GM12878 (cell line): ENCODE data around the gene BTBD9. TPM values are rescaled to one million over a fixed set of nuclear protein-coding genes. Genes with fewer than 3 reads are reported as not detected.

ENCODE experiments used
- ATAC-seq: fragments of 200-7000 bp; cut with Tn5 transposase; 3 replicates; pipeline ENCODE4 v1.9.1; 2020; ENCODE audit warnings: mild to moderate bottlenecking, moderate library complexity
- BruUV-seq: library from RNA; stranded (reverse); fragments of 400-500 nt; replicated peaks from 2 replicates; lab custom pipeline; 2021; lab: Mats Ljungman, UMichigan
- CTCF ChIA-PET: fragments of 300-600 bp; sonication (Branson Sonifier 250); formaldehyde crosslinking; extraction: SDS; loops from one replicate; lab custom pipeline; 2021; ENCODE audit warnings: inconsistent platforms; lab: Yijun Ruan, JAX
- POLR2A ChIA-PET: fragments of 350-600 bp; formaldehyde crosslinking; extraction: SDS; loops from one replicate; lab custom pipeline; 2021; ENCODE audit warnings: inconsistent platforms; lab: Charles Lee
- RAD21 ChIA-PET: fragments of 300-600 bp; sonication (Branson Sonifier 250); formaldehyde crosslinking; loops from one replicate; lab custom pipeline; 2023; ENCODE audit warnings: antibody characterized with exemption; ENCODE audit not compliant: unreplicated experiment; lab: Charles Lee
- SMC1A ChIA-PET: fragments of 300-600 bp; sonication (Branson Sonifier 250); formaldehyde crosslinking; loops from one replicate; lab custom pipeline; 2023; ENCODE audit not compliant: unreplicated experiment, uncharacterized antibody; lab: Charles Lee
- DNase-seq: peaks from one replicate; pipeline ENCODE4 v3.0.0-alpha.2; 2011; ENCODE audit warnings: low read depth, low spot score
- FAIRE-seq: peaks from 3 replicates; lab custom pipeline; 2011; peaks lifted over from hg19 to GRCh38; lab: Jason Lieb, UNC
- H2AFZ ChIP-seq: 2 replicates; pipeline ENCODE4 v1.6.0; 2011; ENCODE audit warnings: low read depth, low read length, control low read depth; ENCODE audit not compliant: control insufficient read depth
- H3K27ac ChIP-seq: 2 replicates; pipeline ENCODE4 v1.5.1; 2011; ENCODE audit warnings: control low read depth; ENCODE audit not compliant: control insufficient read depth, insufficient read depth
- H3K27me3 ChIP-seq, 2 experiments: replicated peaks in 1 of 2; 2 replicates each; pipeline versions ENCODE4 v1.6.0 to v1.6.1; 2011; ENCODE audit warnings: low read length in 1 of 2; ENCODE audit not compliant: control insufficient read depth in 2 of 2, insufficient read depth in 2 of 2
- H3K36me3 ChIP-seq, 2 experiments: 2 replicates each; pipeline ENCODE4 v1.5.1; 2011; ENCODE audit warnings: low read length in 1 of 2; ENCODE audit not compliant: control insufficient read depth in 2 of 2, insufficient read depth in 2 of 2
- H3K4me1 ChIP-seq: 2 replicates; pipeline ENCODE4 v1.6.1; 2011; ENCODE audit warnings: mild to moderate bottlenecking, low read length, moderate library complexity, mixed read lengths; ENCODE audit not compliant: control insufficient read depth, insufficient read depth
- H3K4me2 ChIP-seq: 2 replicates; pipeline ENCODE4 v1.6.0; 2011; ENCODE audit warnings: control low read depth; ENCODE audit not compliant: control insufficient read depth, insufficient read depth
- H3K4me3 ChIP-seq: fragments of 200-600 bp; sonication (generic); 2 replicates; pipeline ENCODE4 v1.5.1; 2016
- H3K79me2 ChIP-seq: 2 replicates; pipeline ENCODE4 v1.6.0; 2011; ENCODE audit warnings: low read length; ENCODE audit not compliant: control insufficient read depth, insufficient read depth
- H3K9ac ChIP-seq: 2 replicates; pipeline ENCODE4 v1.8.0; 2011; ENCODE audit warnings: low read length, control low read depth, mixed read lengths; ENCODE audit not compliant: control insufficient read depth, insufficient read depth
- H3K9me3 ChIP-seq: replicated peaks from 3 replicates; pipeline ENCODE4 v1.5.1; 2011; ENCODE audit warnings: mild to moderate bottlenecking, low read length; ENCODE audit not compliant: control insufficient read depth, insufficient read depth
- H4K20me1 ChIP-seq: 2 replicates; pipeline ENCODE4 v1.6.0; 2011; ENCODE audit not compliant: control insufficient read depth, insufficient read depth
- EED ChIP-seq: sonication (generic); IDR thresholded peaks from 2 replicates; pipeline ENCODE4 v1.6.1; 2016; ENCODE audit warnings: antibody characterized with exemption, low read depth
- FOXM1 ChIP-seq: IDR thresholded peaks from 2 replicates; pipeline ENCODE4 v1.6.1; 2012; ENCODE audit warnings: low read depth, mild to moderate bottlenecking, inconsistent platforms, low read length, moderate library complexity
- NFYA ChIP-seq: IDR thresholded peaks from 2 replicates; pipeline ENCODE4 v1.6.1; 2011; ENCODE audit warnings: low read depth, mild to moderate bottlenecking, low read length, improper control_type of control experiment, borderline replicate concordance
- PAX5 ChIP-seq: IDR thresholded peaks from 2 replicates; pipeline ENCODE4 v1.6.1; 2011; ENCODE audit warnings: low read depth, low read length, borderline replicate concordance
- RELA ChIP-seq: fragments of 450-650 bp; IDR thresholded peaks from 2 replicates; pipeline ENCODE4 v1.8.0; 2014; ENCODE audit warnings: borderline replicate concordance; ENCODE audit not compliant: partially characterized antibody
- SP1 ChIP-seq: IDR thresholded peaks from one replicate; pipeline ENCODE4 v1.6.1; 2011; ENCODE audit warnings: low read depth, low read length
- ZNF274 ChIP-seq: IDR thresholded peaks from one replicate; pipeline ENCODE4 v1.8.0; 2011; ENCODE audit not compliant: insufficient read length, insufficient read depth
- ZZZ3 ChIP-seq: IDR thresholded peaks from 2 replicates; pipeline ENCODE4 v1.6.1; 2011; ENCODE audit warnings: low read depth; ENCODE audit not compliant: control insufficient read depth, insufficient read length
- WGBS: methylation state at CpG from one replicate; pipeline ENCODE4 v1.1.6; 2016; ENCODE audit warnings: low lambda C conversion rate; ENCODE audit not compliant: insufficient replicate concordance, insufficient coverage; ENCODE audit errors: missing lambda C conversion rate; 5-methylcytosine and 5-hydroxymethylcytosine counted together
- in situ Hi-C: fragments of 300-500 bp; cut with MboI; formaldehyde crosslinking; loops from 9 replicates; pipeline ENCODE4 v1.14.3; 2018; ENCODE audit warnings: mixed read lengths
- intact Hi-C: fragments of 100-400 bp; cut with micrococcal nuclease; formaldehyde crosslinking; loops from one replicate; pipeline ENCODE4 v1.14.2; 2022; ENCODE audit not compliant: unreplicated experiment
- polyA plus RNA-seq, 11 experiments: library from polyadenylated mRNA; depleted of rRNA in 4 of 11; unstranded in 6 of 11; stranded (reverse) in 5 of 11; fragments of >200 nt; fragmentation: Nextera tagmentation in 4 of 11; fragmentation: Illumina TruSeq in 1 of 11; extraction: Ambion mirVana in 4 of 11; extraction: Trizol in 1 of 11; gene quantifications; 1 replicate in 1 of 11; 2 replicates in 10 of 11; pipeline versions ENCODE4 v1.2.1 to v1.2.3, GENCODE V29; 2011 to 2016; ENCODE audit warnings: inconsistent platforms in 2 of 11, missing spikeins in 2 of 11, low read depth in 1 of 11
- total RNA-seq, 4 experiments: library from RNA; depleted of rRNA in 3 of 4; stranded (reverse); fragments of >200 nt in 3 of 4; fragmentation: Illumina TruSeq in 1 of 4; extraction: Trizol in 1 of 4; gene quantifications; 2 replicates each; pipeline versions ENCODE4 v1.2.1 to v1.2.3, GENCODE V29; 2013 to 2021
- TF ChIP-seq, protein P1 (sequence below): fragments of 450-650 bp; formaldehyde crosslinking; IDR thresholded peaks from 2 replicates; pipeline ENCODE4 v1.4.0; 2020; ENCODE audit warnings: mild to moderate bottlenecking, moderate library complexity
- TF ChIP-seq, protein P2 (sequence below): fragments of 450-650 bp; IDR thresholded peaks from 2 replicates; pipeline ENCODE4 v1.6.1; 2018; ENCODE audit warnings: borderline replicate concordance, mild to moderate bottlenecking; ENCODE audit not compliant: partially characterized antibody
- TF ChIP-seq, protein P3 (sequence below): IDR thresholded peaks from 2 replicates; pipeline ENCODE4 v1.6.1; 2012; ENCODE audit warnings: mild to moderate bottlenecking, low read depth, low read length

The BTBD9 gene
- total and polyA plus RNA-seq, 10 of the 15 experiments (the other 5 are each of a cell fraction or from before 2014, with no cell fraction given), result 0.22 to 8.6 (median 4.6) TPM

DNA sequence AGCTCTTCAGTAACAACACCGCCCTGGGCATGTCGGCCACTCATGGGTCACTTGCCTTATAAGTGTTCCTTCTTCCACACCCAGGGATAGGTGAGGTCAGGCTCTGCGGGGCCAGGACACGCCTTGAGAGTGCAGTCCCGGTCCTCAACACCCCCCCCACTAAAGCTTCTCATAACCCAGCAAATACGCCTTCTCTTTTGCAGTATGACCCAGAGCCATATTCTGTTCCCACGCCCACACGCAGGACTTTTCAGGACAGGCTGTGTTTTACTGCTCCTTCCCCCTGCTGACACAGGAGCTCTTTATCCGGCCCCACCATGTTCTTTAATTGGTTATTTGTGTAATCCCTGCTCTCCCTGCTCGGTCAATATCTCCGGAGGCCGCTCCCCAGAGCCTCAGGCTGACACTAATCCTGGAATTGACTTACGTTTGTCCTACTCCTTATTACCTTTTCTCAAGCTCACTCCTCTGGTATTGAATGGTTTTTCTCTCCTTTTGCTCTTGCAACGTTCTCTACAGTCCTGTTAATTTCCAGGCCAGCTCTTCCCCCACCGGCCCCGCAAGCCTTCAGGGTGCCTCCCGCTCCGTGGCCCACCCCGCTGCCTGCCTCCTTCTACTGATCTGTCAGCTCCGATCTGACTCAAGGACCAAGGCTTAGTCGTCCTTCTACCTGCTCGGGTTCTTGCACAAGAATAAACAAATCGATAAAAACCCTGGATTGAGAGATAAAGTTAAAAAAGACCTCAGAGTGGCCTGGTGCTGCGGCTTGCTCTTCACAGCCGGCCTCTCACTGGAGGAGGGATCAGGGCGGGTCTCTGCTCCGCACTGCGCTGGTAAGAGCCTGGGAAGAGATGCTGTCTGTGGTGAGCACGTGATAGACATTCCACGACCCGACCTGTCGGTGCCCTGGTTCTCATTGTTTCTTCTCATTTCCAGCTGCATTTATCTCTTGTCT lies 462.7 kb downstream of the BTBD9 start (continued):
- TF ChIP-seq, protein P1, sequence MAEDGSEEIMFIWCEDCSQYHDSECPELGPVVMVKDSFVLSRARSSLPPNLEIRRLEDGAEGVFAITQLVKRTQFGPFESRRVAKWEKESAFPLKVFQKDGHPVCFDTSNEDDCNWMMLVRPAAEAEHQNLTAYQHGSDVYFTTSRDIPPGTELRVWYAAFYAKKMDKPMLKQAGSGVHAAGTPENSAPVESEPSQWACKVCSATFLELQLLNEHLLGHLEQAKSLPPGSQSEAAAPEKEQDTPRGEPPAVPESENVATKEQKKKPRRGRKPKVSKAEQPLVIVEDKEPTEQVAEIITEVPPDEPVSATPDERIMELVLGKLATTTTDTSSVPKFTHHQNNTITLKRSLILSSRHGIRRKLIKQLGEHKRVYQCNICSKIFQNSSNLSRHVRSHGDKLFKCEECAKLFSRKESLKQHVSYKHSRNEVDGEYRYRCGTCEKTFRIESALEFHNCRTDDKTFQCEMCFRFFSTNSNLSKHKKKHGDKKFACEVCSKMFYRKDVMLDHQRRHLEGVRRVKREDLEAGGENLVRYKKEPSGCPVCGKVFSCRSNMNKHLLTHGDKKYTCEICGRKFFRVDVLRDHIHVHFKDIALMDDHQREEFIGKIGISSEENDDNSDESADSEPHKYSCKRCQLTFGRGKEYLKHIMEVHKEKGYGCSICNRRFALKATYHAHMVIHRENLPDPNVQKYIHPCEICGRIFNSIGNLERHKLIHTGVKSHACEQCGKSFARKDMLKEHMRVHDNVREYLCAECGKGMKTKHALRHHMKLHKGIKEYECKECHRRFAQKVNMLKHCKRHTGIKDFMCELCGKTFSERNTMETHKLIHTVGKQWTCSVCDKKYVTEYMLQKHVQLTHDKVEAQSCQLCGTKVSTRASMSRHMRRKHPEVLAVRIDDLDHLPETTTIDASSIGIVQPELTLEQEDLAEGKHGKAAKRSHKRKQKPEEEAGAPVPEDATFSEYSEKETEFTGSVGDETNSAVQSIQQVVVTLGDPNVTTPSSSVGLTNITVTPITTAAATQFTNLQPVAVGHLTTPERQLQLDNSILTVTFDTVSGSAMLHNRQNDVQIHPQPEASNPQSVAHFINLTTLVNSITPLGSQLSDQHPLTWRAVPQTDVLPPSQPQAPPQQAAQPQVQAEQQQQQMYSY, result no peak
- TF ChIP-seq, all 136 proteins: peak for 0

DNA sequence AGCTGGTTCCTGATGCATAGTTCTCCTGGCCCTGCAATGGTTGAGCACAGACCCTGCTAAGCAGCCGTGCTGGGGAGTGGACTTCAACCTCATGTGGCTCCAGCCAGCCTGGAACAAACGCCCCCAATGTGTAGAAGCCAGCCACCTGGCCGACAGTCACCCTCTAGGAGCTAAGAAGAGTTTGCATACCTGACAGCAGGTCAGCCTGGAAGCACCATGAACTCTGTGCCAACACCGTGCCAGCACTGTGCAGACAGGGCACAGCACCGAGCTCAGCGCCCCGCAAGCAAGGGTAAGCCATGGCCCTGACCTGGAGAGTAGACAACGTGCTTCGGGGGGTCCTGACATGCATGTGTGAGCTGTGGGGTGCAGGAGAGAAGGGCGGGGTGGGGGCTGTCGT lies 463.9 kb downstream of the BTBD9 start:
- WGBS, result 58% methylated on average over 11 of the region's 11 CpGs
- H4K20me1 ChIP-seq, result no peaks in the 10 kb centered on the region
- H3K4me1 ChIP-seq, result no peaks in the 10 kb centered on the region
- H3K27me3 ChIP-seq, result no peaks in the 10 kb centered on the region
- ChIA-PET RAD21 (no interaction called here), POLR2A (no interaction called here), SMC1A (no interaction called here), CTCF (interaction anchor here (1.5 kb wide), 1 partner anchor 318 kb away, joined by 4 read pairs; no protein-coding TSS in a partner anchor)
- intact Hi-C loops, result loop anchor here (10.0 kb wide), 1 partner anchor 319 kb away; no protein-coding TSS in a partner anchor
- no peak overlapping the region for H3K4me2 ChIP-seq
- no peak overlapping the region for H3K9ac ChIP-seq
- in situ Hi-C loops, result no loop called here
- no peaks in the 10 kb centered on the region; a peak in 1 of 4 replicates for H3K36me3 ChIP-seq
- no peak overlapping the region for H3K4me3 ChIP-seq
- DNase-seq, result no peak
- no peak overlapping the region for H2AFZ ChIP-seq
- no TSS peak for BruUV-seq
- no peak for FAIRE-seq
- H3K9me3 ChIP-seq, result no peaks in the 10 kb centered on the region
- H3K79me2 ChIP-seq, result no peaks in the 10 kb centered on the region
- no peak overlapping the region for H3K27ac ChIP-seq
- no peak for ATAC-seq
- TF ChIP-seq RELA (no peak), PAX5 (no peak), NFYA (no peak), FOXM1 (no peak), ZZZ3 (no peak), ZNF274 (no peak), EED (no peak), SP1 (no peak)
- TF ChIP-seq, protein P2, sequence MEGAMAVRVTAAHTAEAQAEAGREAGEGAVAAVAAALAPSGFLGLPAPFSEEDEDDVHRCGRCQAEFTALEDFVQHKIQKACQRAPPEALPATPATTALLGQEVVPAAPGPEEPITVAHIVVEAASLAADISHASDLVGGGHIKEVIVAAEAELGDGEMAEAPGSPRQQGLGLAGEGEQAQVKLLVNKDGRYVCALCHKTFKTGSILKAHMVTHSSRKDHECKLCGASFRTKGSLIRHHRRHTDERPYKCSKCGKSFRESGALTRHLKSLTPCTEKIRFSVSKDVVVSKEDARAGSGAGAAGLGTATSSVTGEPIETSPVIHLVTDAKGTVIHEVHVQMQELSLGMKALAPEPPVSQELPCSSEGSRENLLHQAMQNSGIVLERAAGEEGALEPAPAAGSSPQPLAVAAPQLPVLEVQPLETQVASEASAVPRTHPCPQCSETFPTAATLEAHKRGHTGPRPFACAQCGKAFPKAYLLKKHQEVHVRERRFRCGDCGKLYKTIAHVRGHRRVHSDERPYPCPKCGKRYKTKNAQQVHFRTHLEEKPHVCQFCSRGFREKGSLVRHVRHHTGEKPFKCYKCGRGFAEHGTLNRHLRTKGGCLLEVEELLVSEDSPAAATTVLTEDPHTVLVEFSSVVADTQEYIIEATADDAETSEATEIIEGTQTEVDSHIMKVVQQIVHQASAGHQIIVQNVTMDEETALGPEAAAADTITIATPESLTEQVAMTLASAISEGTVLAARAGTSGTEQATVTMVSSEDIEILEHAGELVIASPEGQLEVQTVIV, result no peak
- TF ChIP-seq, protein P3, sequence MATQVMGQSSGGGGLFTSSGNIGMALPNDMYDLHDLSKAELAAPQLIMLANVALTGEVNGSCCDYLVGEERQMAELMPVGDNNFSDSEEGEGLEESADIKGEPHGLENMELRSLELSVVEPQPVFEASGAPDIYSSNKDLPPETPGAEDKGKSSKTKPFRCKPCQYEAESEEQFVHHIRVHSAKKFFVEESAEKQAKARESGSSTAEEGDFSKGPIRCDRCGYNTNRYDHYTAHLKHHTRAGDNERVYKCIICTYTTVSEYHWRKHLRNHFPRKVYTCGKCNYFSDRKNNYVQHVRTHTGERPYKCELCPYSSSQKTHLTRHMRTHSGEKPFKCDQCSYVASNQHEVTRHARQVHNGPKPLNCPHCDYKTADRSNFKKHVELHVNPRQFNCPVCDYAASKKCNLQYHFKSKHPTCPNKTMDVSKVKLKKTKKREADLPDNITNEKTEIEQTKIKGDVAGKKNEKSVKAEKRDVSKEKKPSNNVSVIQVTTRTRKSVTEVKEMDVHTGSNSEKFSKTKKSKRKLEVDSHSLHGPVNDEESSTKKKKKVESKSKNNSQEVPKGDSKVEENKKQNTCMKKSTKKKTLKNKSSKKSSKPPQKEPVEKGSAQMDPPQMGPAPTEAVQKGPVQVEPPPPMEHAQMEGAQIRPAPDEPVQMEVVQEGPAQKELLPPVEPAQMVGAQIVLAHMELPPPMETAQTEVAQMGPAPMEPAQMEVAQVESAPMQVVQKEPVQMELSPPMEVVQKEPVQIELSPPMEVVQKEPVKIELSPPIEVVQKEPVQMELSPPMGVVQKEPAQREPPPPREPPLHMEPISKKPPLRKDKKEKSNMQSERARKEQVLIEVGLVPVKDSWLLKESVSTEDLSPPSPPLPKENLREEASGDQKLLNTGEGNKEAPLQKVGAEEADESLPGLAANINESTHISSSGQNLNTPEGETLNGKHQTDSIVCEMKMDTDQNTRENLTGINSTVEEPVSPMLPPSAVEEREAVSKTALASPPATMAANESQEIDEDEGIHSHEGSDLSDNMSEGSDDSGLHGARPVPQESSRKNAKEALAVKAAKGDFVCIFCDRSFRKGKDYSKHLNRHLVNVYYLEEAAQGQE, result no peak
